ENCODE measurements around the gene BTG2. TPM values are rescaled to one million over a fixed set of nuclear protein-coding genes. Genes with fewer than 3 reads are reported as not detected.
A peak's percentile ranks its signal among the peaks of the same experiment; 100 is the strongest.

The BTG2 gene
- total RNA-seq, 1 donor: 14.5 TPM

DNA sequence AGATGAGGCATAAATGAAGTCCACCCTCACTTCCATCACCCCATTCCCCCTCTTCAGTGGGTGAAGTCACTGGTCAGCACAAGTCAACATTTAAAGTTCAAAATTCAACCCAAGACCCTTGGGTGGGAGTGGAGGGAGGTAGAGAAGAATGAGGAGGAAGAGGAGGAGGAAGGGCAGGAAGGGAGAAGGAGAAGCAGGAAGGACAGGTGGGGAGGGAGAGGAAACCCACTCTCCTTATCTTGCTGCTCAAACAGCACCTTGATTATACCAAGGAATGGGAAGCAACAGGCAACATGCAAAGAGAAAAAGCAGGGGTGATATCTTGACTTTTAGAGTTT lies 4.0 kb upstream of the BTG2 start:
- no peak overlapping the region for H2AFZ ChIP-seq (ENCODE audit: low read length)
- TF ChIP-seq, protein P1, sequence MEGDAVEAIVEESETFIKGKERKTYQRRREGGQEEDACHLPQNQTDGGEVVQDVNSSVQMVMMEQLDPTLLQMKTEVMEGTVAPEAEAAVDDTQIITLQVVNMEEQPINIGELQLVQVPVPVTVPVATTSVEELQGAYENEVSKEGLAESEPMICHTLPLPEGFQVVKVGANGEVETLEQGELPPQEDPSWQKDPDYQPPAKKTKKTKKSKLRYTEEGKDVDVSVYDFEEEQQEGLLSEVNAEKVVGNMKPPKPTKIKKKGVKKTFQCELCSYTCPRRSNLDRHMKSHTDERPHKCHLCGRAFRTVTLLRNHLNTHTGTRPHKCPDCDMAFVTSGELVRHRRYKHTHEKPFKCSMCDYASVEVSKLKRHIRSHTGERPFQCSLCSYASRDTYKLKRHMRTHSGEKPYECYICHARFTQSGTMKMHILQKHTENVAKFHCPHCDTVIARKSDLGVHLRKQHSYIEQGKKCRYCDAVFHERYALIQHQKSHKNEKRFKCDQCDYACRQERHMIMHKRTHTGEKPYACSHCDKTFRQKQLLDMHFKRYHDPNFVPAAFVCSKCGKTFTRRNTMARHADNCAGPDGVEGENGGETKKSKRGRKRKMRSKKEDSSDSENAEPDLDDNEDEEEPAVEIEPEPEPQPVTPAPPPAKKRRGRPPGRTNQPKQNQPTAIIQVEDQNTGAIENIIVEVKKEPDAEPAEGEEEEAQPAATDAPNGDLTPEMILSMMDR (IDR thresholded peaks at IDR 0.05; ENCODE audit: extremely low read depth, low read depth, low read length): no peak

DNA sequence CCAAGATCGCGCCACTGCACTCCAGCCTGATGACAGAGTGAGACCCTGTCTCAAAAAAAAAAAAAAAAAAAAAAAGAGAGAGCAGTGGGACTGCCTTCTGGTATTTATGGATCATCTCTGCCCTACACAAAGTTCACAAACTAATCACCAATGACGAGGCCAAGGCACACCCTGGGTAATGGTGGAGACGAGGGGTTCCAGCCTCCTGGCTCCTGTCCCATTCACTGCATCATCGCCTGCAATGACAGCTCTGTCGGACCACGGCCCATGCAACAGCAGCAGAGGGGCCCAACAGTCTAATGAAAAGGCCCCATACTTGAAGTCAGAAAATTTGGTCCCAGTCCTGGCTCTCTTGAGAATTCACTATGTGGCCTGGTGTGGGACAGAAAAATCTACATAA lies 2.9 kb upstream of the BTG2 start:
- Histone ChIP-seq H3K4me3 (ENCODE audit: insufficient read depth, low read length) (no peak overlapping the region), H3K36me3 (ENCODE audit: insufficient read depth, low read length) (no peaks in the 10 kb centered on the region), H3K27ac (ENCODE audit: low read depth, low read length) (no peak overlapping the region), H2AFZ (ENCODE audit: low read length) (no peak overlapping the region), H3K9me3 (ENCODE audit: low read depth, low read length) (no peaks in the 10 kb centered on the region), H4K20me1 (ENCODE audit: insufficient read depth, low read length) (peaks cover 8% of the 10 kb centered on the region), H3K79me2 (ENCODE audit: insufficient read depth, low read length) (peaks cover 5% of the 10 kb centered on the region), H3K4me2 (ENCODE audit: insufficient read depth, low read length) (no peak overlapping the region), H3K27me3 (ENCODE audit: insufficient read depth, low read length) (peaks cover 19% of the 10 kb centered on the region), H3K4me1 (ENCODE audit: insufficient read depth, low read length) (peaks cover 12% of the 10 kb centered on the region)
- TF ChIP-seq, protein P1 (IDR thresholded peaks at IDR 0.05; ENCODE audit: extremely low read depth, low read depth, low read length): no peak
- DNase-seq (ENCODE audit: insufficient read length, low spot score, missing footprints): peak; percentile 9

More for the DNA sequence above, 4.0 kb upstream of the BTG2 start:
- Histone ChIP-seq H3K36me3 (ENCODE audit: insufficient read depth, low read length) (no peaks in the 10 kb centered on the region), H3K27me3 (ENCODE audit: insufficient read depth, low read length) (peaks cover 27% of the 10 kb centered on the region), H3K4me2 (ENCODE audit: insufficient read depth, low read length) (no peak overlapping the region), H3K4me1 (ENCODE audit: insufficient read depth, low read length) (peaks cover 5% of the 10 kb centered on the region), H3K79me2 (ENCODE audit: insufficient read depth, low read length) (no peaks in the 10 kb centered on the region), H3K27ac (ENCODE audit: low read depth, low read length) (no peak overlapping the region), H3K4me3 (ENCODE audit: insufficient read depth, low read length) (no peak overlapping the region), H3K9me3 (ENCODE audit: low read depth, low read length) (no peaks in the 10 kb centered on the region), H4K20me1 (ENCODE audit: insufficient read depth, low read length) (no peaks in the 10 kb centered on the region)
- DNase-seq (ENCODE audit: insufficient read length, low spot score, missing footprints): peak; percentile 30

DNA sequence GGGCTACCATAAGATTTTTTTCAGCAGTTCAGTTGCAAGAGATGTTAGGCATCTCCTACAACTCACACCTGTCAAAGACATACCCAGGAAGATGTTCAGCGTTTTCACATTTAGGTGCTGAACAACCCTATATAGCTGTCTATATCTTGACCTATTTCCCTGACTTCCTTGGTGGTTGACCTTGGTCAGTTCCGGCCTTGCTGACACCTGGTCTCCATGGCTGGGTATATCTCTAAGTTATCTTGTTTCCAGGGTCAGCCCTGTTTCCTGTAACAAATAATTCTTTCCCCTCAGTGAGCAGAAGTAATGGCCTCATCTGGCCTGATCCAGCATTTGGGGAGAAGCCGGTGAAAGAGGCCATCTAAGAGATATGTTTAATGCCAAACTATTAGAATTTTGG lies 2.4 kb upstream of the BTG2 start:
- Histone ChIP-seq H2AFZ (ENCODE audit: low read length) (no peak overlapping the region), H3K9me3 (ENCODE audit: low read depth, low read length) (no peaks in the 10 kb centered on the region), H3K79me2 (ENCODE audit: insufficient read depth, low read length) (peaks cover 5% of the 10 kb centered on the region), H3K4me2 (ENCODE audit: insufficient read depth, low read length) (no peak overlapping the region), H3K27me3 (ENCODE audit: insufficient read depth, low read length) (peaks cover 18% of the 10 kb centered on the region), H3K27ac (ENCODE audit: low read depth, low read length) (no peak overlapping the region), H3K36me3 (ENCODE audit: insufficient read depth, low read length) (no peaks in the 10 kb centered on the region), H3K4me3 (ENCODE audit: insufficient read depth, low read length) (no peak overlapping the region), H4K20me1 (ENCODE audit: insufficient read depth, low read length) (peaks cover 11% of the 10 kb centered on the region), H3K4me1 (ENCODE audit: insufficient read depth, low read length) (peaks cover 12% of the 10 kb centered on the region)
- TF ChIP-seq, protein P1 (IDR thresholded peaks at IDR 0.05; ENCODE audit: extremely low read depth, low read depth, low read length): no peak
- peak; percentile 48 for DNase-seq (ENCODE audit: insufficient read length, low spot score, missing footprints)

DNA sequence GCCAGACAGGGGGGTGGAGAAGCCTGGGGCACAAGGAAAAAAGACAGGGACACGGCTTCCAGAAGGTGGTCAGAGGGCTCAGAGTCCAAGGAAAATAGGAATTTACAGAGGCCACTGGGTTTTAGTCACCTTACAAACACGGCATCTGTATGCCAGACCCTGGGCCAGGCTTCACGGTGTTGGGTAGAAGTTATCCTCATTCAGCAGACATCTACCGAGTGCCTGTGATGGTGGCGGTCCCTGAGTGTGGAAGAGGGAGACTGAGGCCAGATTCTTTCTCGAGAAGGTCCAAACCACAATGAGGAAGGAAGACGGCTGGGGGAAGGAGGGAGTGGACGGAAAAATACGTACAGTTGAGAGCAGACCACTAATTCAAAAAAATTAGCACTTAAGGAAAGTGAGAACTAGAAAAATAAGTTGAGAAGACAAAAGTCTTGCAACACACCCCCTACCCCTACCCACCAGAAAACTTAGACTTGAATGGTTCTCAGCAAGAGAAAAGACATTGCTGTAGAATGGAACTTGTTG lies 864 bp upstream of the BTG2 start:
- Histone ChIP-seq H3K4me1 (ENCODE audit: insufficient read depth, low read length) (peaks cover 12% of the 10 kb centered on the region), H3K27ac (ENCODE audit: low read depth, low read length) (peak overlapping the region; percentile 80), H2AFZ (ENCODE audit: low read length) (peak overlapping the region; percentile 89), H3K79me2 (ENCODE audit: insufficient read depth, low read length) (peaks cover 9% of the 10 kb centered on the region), H3K4me2 (ENCODE audit: insufficient read depth, low read length) (peak overlapping the region; percentile 82), H3K36me3 (ENCODE audit: insufficient read depth, low read length) (no peaks in the 10 kb centered on the region), H3K9me3 (ENCODE audit: low read depth, low read length) (no peaks in the 10 kb centered on the region), H3K4me3 (ENCODE audit: insufficient read depth, low read length) (peak overlapping the region; percentile 88), H4K20me1 (ENCODE audit: insufficient read depth, low read length) (peaks cover 24% of the 10 kb centered on the region), H3K27me3 (ENCODE audit: insufficient read depth, low read length) (peaks cover 9% of the 10 kb centered on the region)
- DNase-seq (ENCODE audit: insufficient read length, low spot score, missing footprints): no peak
- TF ChIP-seq, protein P1 (IDR thresholded peaks at IDR 0.05; ENCODE audit: extremely low read depth, low read depth, low read length): no peak

All from osteoblast (primary cell).